ENCODE measurements around the gene KLF6. TPM values are rescaled to one million over a fixed set of nuclear protein-coding genes. Genes with fewer than 3 reads are reported as not detected.

The KLF6 gene
- total RNA-seq, 1 experiment from 2014 or later: 94.5 TPM

DNA sequence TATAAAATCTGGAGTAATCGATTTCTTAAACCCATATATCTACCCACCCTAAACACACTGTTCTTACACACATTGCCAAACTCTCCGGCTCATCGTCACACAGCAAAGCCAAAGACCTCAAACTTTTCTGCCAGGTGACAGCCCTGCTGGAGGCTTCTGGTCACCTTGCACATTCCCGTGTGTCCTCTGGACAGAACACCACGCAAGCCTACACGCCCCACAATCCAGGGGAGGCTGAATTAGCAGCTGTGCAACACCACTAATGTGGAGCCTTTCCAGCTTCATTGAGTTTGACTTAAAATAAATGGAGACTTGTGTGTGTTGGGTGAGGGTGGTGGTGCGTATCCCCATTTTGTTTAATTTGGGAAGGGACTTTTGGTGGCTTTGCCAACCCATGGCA is 38.4 kb downstream of the KLF6 start:
- no TSS peak for BruUV-seq (replicated peaks)
- H3K36me3 ChIP-seq (ENCODE audit: low read depth, low read length): no peaks in the 10 kb centered on the region
- ChIA-PET POLR2A (ENCODE audit: unreplicated experiment) (no interaction called here), CTCF (no interaction called here)
- no peaks in the 10 kb centered on the region for H3K79me2 ChIP-seq (ENCODE audit: low read length)
- DNase-seq (no peak), ATAC-seq (no peak)
- intact Hi-C loops (cut with micrococcal nuclease): no loop called here
- H3F3A ChIP-seq (ENCODE audit: low read length, unreplicated experiment): no peaks in the 10 kb centered on the region
- H3K27me3 ChIP-seq (ENCODE audit: low read length): no peaks in the 10 kb centered on the region
- no peak overlapping the region for H2AFZ ChIP-seq (ENCODE audit: low read length)
- TF ChIP-seq, protein P1, sequence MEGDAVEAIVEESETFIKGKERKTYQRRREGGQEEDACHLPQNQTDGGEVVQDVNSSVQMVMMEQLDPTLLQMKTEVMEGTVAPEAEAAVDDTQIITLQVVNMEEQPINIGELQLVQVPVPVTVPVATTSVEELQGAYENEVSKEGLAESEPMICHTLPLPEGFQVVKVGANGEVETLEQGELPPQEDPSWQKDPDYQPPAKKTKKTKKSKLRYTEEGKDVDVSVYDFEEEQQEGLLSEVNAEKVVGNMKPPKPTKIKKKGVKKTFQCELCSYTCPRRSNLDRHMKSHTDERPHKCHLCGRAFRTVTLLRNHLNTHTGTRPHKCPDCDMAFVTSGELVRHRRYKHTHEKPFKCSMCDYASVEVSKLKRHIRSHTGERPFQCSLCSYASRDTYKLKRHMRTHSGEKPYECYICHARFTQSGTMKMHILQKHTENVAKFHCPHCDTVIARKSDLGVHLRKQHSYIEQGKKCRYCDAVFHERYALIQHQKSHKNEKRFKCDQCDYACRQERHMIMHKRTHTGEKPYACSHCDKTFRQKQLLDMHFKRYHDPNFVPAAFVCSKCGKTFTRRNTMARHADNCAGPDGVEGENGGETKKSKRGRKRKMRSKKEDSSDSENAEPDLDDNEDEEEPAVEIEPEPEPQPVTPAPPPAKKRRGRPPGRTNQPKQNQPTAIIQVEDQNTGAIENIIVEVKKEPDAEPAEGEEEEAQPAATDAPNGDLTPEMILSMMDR (conservative IDR thresholded peaks at IDR 0.05; ENCODE audit: low read depth, low read length): no peak
- TF ChIP-seq EZH2 (IDR thresholded peaks at IDR 0.05; ENCODE audit: low read length, unreplicated experiment): no peak
- no peak for TF ChIP-seq EZH2phosphoT487 (IDR thresholded peaks at IDR 0.05; ENCODE audit: borderline replicate concordance, low read length)
- H3K9me3 ChIP-seq (ENCODE audit: low read length): no peaks in the 10 kb centered on the region
- no peaks in the 10 kb centered on the region for H4K20me1 ChIP-seq (ENCODE audit: low read length)
- no peak overlapping the region for H3K9ac ChIP-seq (ENCODE audit: low read length)
- H3K9me2 ChIP-seq (replicated peaks; ENCODE audit: low read length): no peaks in the 10 kb centered on the region
- H3K4me2 ChIP-seq (ENCODE audit: low read length): no peak overlapping the region
- no peak overlapping the region for H3K4me3 ChIP-seq (ENCODE audit: low read length)
- peaks cover 7% of the 10 kb centered on the region; the same call in 1 of the 2 replicates for H3K4me1 ChIP-seq (ENCODE audit: insufficient read depth, low read length)
- H3K27ac ChIP-seq (ENCODE audit: low read length): no peak overlapping the region

DNA sequence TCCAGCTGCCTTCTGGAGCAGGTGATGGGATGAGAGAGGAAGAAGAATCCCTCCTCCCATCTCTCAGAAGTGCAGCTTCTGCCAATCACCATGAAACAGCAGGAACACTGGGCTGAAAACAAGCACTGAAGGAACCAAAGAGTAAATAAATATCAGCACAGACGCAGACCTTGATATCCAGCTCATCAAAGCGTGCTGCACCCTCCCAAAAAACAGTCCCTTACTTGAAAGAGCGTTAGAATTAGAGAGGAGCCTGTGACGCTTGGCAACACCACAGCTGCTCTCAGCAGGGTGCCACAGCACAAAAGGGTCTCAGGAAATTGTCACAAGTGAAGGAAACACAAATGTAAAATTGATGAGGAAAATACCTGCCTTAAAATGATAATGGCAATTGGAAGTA is 39.5 kb downstream of the KLF6 start:
- Histone ChIP-seq H3K4me2 (ENCODE audit: low read length) (no peak overlapping the region), H3K79me2 (ENCODE audit: low read length) (no peaks in the 10 kb centered on the region), H3K9me3 (ENCODE audit: low read length) (no peaks in the 10 kb centered on the region), H3K9ac (ENCODE audit: low read length) (no peak overlapping the region), H4K20me1 (ENCODE audit: low read length) (no peaks in the 10 kb centered on the region), H3K9me2 (replicated peaks; ENCODE audit: low read length) (no peaks in the 10 kb centered on the region), H3F3A (ENCODE audit: low read length, unreplicated experiment) (no peaks in the 10 kb centered on the region), H3K36me3 (ENCODE audit: low read depth, low read length) (no peaks in the 10 kb centered on the region), H2AFZ (ENCODE audit: low read length) (no peak overlapping the region), H3K4me3 (ENCODE audit: low read length) (no peak overlapping the region), H3K4me1 (ENCODE audit: insufficient read depth, low read length) (peaks cover 17% of the 10 kb centered on the region), H3K27me3 (ENCODE audit: low read length) (no peaks in the 10 kb centered on the region), H3K27ac (ENCODE audit: low read length) (no peak overlapping the region)
- ChIA-PET POLR2A (ENCODE audit: unreplicated experiment) (no interaction called here), CTCF (no interaction called here)
- intact Hi-C loops (cut with micrococcal nuclease): no loop called here
- TF ChIP-seq EZH2 (IDR thresholded peaks at IDR 0.05; ENCODE audit: low read length, unreplicated experiment): no peak
- no peak for TF ChIP-seq EZH2phosphoT487 (IDR thresholded peaks at IDR 0.05; ENCODE audit: borderline replicate concordance, low read length)
- TF ChIP-seq, protein P1 (conservative IDR thresholded peaks at IDR 0.05; ENCODE audit: low read depth, low read length): no peak
- no TSS peak for BruUV-seq (replicated peaks)
- no peak for ATAC-seq
- no peak for DNase-seq

DNA sequence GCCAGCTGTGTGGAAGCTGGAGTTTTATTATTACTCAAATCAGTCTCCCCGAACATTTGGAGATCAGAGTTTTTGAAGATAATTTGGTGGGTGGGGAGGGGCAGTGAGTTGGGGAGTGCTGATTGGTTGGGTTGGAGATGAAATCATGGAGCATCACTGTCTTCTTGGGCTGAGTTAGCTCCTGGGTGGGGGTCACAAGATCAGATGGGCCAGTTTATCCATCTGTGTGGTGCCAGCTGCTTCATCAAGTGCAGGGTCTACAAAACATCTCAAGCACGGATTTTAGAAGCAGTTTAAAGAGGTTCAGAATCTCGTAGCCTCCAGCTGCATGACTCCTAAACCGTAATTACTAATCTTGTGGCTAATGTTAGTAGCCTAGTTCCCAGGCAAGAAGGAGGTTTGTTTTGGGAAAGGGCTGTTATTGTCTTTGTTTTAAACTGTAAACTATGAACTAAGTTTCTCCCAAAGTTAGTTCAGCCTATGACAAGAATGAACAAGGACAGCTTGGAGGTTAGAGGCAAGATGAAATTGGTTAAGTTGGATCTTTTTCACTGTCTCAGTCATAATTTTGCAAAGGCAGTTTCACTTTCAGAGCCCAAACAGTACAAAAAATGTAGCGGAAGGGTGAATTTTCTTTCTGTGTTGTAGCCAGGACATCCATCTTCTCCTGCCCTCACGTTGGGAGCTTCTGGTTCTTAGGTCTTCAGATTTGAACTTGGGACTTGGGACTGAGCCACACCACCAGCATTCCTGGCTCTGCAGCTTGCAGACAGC is 43.1 kb downstream of the KLF6 start:
- BruUV-seq (replicated peaks): no TSS peak
- Histone ChIP-seq H3K9me2 (replicated peaks; ENCODE audit: low read length) (no peaks in the 10 kb centered on the region), H4K20me1 (ENCODE audit: low read length) (no peaks in the 10 kb centered on the region), H3K4me2 (ENCODE audit: low read length) (no peak overlapping the region), H3K27ac (ENCODE audit: low read length) (peak overlapping the region; percentile 95), H3K4me1 (ENCODE audit: insufficient read depth, low read length) (peaks cover 24% of the 10 kb centered on the region), H3F3A (ENCODE audit: low read length, unreplicated experiment) (no peaks in the 10 kb centered on the region), H3K4me3 (ENCODE audit: low read length) (no peak overlapping the region), H2AFZ (ENCODE audit: low read length) (no peak overlapping the region), H3K27me3 (ENCODE audit: low read length) (no peaks in the 10 kb centered on the region), H3K9ac (ENCODE audit: low read length) (peak overlapping the region; percentile 50; the same call in 1 of the 2 replicates), H3K36me3 (ENCODE audit: low read depth, low read length) (no peaks in the 10 kb centered on the region), H3K9me3 (ENCODE audit: low read length) (no peaks in the 10 kb centered on the region), H3K79me2 (ENCODE audit: low read length) (no peaks in the 10 kb centered on the region)
- TF ChIP-seq, protein P1 (conservative IDR thresholded peaks at IDR 0.05; ENCODE audit: low read depth, low read length): no peak
- no peak for TF ChIP-seq EZH2phosphoT487 (IDR thresholded peaks at IDR 0.05; ENCODE audit: borderline replicate concordance, low read length)
- no peak for TF ChIP-seq EZH2 (IDR thresholded peaks at IDR 0.05; ENCODE audit: low read length, unreplicated experiment)
- ATAC-seq (no peak), DNase-seq (no peak)
- ChIA-PET CTCF (interaction anchor here (0.6 kb wide), 1 partner anchor 205 kb away, joined by 3 read pairs; no protein-coding TSS in a partner anchor), POLR2A (ENCODE audit: unreplicated experiment) (no interaction called here)
- intact Hi-C loops (cut with micrococcal nuclease): loop anchor here (2.0 kb wide), 1 partner anchor 273 kb away; no protein-coding TSS in a partner anchor

Measured in PC-3 (cell line).